Endodermal cell (in vitro differentiated cells): ENCODE measurements around the gene SNX30. TPM values are rescaled to one million over a fixed set of nuclear protein-coding genes. Genes with fewer than 3 reads are reported as not detected.
A peak's percentile ranks its signal among the peaks of the same experiment; 100 is the strongest.

Source experiments
- DNase-seq: peaks from one replicate; pipeline ENCODE4 v3.0.0-alpha.2; 2017
- H3K27ac ChIP-seq: 2 replicates; pipeline ENCODE4 v1.5.1; 2013; ENCODE audit warnings: mild to moderate bottlenecking, low read depth, low read length, moderate library complexity
- H3K27me3 ChIP-seq: 2 replicates; pipeline ENCODE4 v1.6.1; 2013; ENCODE audit warnings: mild to moderate bottlenecking, low read length, moderate library complexity; ENCODE audit not compliant: insufficient read depth, control insufficient read depth, poor library complexity, severe bottlenecking
- H3K36me3 ChIP-seq: 2 replicates; pipeline ENCODE4 v1.7.0; 2013; ENCODE audit warnings: mild to moderate bottlenecking, low read length, moderate library complexity; ENCODE audit not compliant: control insufficient read depth, insufficient read depth
- H3K4me1 ChIP-seq: one replicate; pipeline ENCODE4 v1.7.0; 2013; ENCODE audit warnings: low read length; ENCODE audit not compliant: control insufficient read depth, insufficient read depth
- H3K4me3 ChIP-seq: 2 replicates; pipeline ENCODE4 v1.5.1; 2013; ENCODE audit warnings: mild to moderate bottlenecking, low read length, moderate library complexity
- H3K9ac ChIP-seq: 2 replicates; pipeline ENCODE4 v1.6.1; 2013; ENCODE audit warnings: mild to moderate bottlenecking, low read length, moderate library complexity; ENCODE audit not compliant: poor library complexity, severe bottlenecking; ENCODE audit errors: extremely low read depth
- H3K9me3 ChIP-seq: 2 replicates; pipeline ENCODE4 v1.6.1; 2013; ENCODE audit warnings: mild to moderate bottlenecking, low read length, moderate library complexity; ENCODE audit not compliant: control insufficient read depth
- H3K27ac Mint-ChIP-seq: 2 replicates; pipeline ENCODE4 v1.8.0; 2020; ENCODE audit warnings: mixed read lengths
- H3K27me3 Mint-ChIP-seq: 2 replicates; pipeline ENCODE4 v1.8.0; 2021; ENCODE audit warnings: mild to moderate bottlenecking, mixed read lengths; ENCODE audit not compliant: insufficient read depth
- H3K36me3 Mint-ChIP-seq: 2 replicates; pipeline ENCODE4 v1.8.0; 2020; ENCODE audit warnings: low read depth, mixed read lengths
- H3K4me1 Mint-ChIP-seq: 2 replicates; pipeline ENCODE4 v1.8.0; 2020; ENCODE audit warnings: mixed read lengths
- H3K4me3 Mint-ChIP-seq: 2 replicates; pipeline ENCODE4 v1.8.0; 2020; ENCODE audit warnings: mild to moderate bottlenecking, moderate library complexity, mixed read lengths
- H3K9me3 Mint-ChIP-seq: 2 replicates; pipeline ENCODE4 v1.8.0; 2020; ENCODE audit warnings: mild to moderate bottlenecking, mixed read lengths
- CTCF ChIP-seq: fragments of 200-600 bp; sonication (generic); conservative IDR thresholded peaks from 2 replicates; pipeline ENCODE4 v1.5.0; 2021; ENCODE audit warnings: antibody characterized with exemption, mild to moderate bottlenecking
- WGBS, 2 experiments: methylation state at CpG; one replicate each; pipeline versions ENCODE4 v1.1.5 to v1.1.7; 2013; ENCODE audit warnings: missing lambda C conversion rate in 2 of 2, mixed read lengths in 1 of 2; ENCODE audit not compliant: insufficient coverage in 1 of 2, insufficient read length in 1 of 2; 5-methylcytosine and 5-hydroxymethylcytosine counted together
- total RNA-seq, 2 donors: library from RNA; stranded (reverse); fragmentation: NEBNext Ultra II Directional in 1 of 2; extraction: Animal tissue kit (Norgen Biotek cat#: 25700) in 1 of 2; gene quantifications; 2 replicates in 1 of 2; 3 replicates in 1 of 2; pipeline ENCODE4 v1.2.1, GENCODE V29; 2021

The SNX30 gene
- total RNA-seq, 2 donors from 2014 or later: 11.8 to 14.8 TPM

DNA sequence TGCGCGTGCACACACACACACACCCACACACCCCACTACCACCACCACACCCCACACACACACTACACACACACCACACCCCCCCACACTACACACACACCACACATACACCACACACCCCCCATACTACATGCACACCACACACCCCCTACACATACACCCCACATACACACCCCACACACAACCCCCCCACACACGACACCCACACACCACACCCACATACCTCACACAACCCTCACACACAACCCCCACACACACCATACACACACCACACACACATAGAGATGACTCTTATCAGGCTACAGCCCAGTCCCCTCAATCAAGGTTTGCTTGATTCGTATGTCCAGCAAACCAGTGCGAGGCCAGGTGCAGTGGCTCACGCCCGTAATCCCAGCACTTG, 114.4 kb downstream of the SNX30 start:
- H3K27me3 ChIP-seq: no peaks in the 10 kb centered on the region
- Mint-ChIP-seq H3K4me1 (peaks cover 25% of the 10 kb centered on the region), H3K36me3 (peaks cover 23% of the 10 kb centered on the region), H3K9me3 (peaks cover 11% of the 10 kb centered on the region), H3K27me3 (no peaks in the 10 kb centered on the region), H3K27ac (no peak overlapping the region), H3K4me3 (no peak overlapping the region)
- no peak overlapping the region for H3K27ac ChIP-seq
- H3K36me3 ChIP-seq: no peaks in the 10 kb centered on the region
- WGBS, 2 experiments: 93 to 100% methylated on average over 4 to 7 of the region's 7 CpGs
- no peak overlapping the region for H3K9ac ChIP-seq
- TF ChIP-seq CTCF: no peak
- no peak overlapping the region for H3K4me3 ChIP-seq
- peaks cover 17% of the 10 kb centered on the region for H3K4me1 ChIP-seq
- DNase-seq: no peak
- H3K9me3 ChIP-seq: peaks cover 10% of the 10 kb centered on the region

DNA sequence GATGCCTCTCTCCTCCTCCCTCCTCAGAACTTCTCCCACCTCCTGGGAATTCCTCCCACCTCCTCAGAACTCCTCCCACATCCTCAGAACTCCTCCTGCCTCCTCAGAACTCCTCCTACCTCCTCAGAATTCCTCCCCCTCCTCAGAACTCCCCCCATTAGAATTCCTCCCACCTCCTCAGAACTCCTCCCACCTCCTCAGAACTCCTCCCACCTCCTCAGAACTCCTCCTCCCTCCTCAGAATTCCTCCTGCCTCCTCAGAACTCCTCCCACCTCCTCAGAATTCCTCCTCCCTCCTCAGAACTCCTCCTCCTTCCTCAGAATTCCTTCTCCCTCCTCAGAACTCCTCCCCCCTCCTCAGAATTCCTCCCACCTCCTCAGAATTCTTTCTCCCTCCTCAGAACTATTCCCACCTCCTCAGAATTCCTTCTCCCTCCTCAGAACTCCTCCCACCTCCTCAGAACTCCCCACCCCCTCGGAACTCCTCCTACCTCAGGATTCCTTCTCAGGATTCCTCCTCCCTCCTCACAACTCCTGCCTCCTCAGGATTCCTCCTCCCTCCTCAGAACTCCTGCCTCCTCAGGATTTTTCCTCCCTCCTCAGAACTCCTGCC, 116.2 kb downstream of the SNX30 start:
- no peaks in the 10 kb centered on the region for H3K27me3 Mint-ChIP-seq
- Histone ChIP-seq H3K9me3 (no peaks in the 10 kb centered on the region), H3K4me1 (peaks cover 26% of the 10 kb centered on the region), H3K4me3 (no peak overlapping the region), H3K36me3 (no peaks in the 10 kb centered on the region), H3K9ac (no peak overlapping the region), H3K27ac (no peak overlapping the region), H3K27me3 (no peaks in the 10 kb centered on the region)
- H3K36me3 Mint-ChIP-seq: peaks cover 16% of the 10 kb centered on the region
- peaks cover 33% of the 10 kb centered on the region for H3K4me1 Mint-ChIP-seq
- TF ChIP-seq CTCF: no peak
- WGBS, 2 experiments: 57 to 70% methylated on average over 1 of the region's 1 CpG
- DNase-seq: peak; percentile 91
- no peak overlapping the region for H3K27ac Mint-ChIP-seq
- no peak overlapping the region for H3K4me3 Mint-ChIP-seq
- peaks cover 3% of the 10 kb centered on the region for H3K9me3 Mint-ChIP-seq

DNA sequence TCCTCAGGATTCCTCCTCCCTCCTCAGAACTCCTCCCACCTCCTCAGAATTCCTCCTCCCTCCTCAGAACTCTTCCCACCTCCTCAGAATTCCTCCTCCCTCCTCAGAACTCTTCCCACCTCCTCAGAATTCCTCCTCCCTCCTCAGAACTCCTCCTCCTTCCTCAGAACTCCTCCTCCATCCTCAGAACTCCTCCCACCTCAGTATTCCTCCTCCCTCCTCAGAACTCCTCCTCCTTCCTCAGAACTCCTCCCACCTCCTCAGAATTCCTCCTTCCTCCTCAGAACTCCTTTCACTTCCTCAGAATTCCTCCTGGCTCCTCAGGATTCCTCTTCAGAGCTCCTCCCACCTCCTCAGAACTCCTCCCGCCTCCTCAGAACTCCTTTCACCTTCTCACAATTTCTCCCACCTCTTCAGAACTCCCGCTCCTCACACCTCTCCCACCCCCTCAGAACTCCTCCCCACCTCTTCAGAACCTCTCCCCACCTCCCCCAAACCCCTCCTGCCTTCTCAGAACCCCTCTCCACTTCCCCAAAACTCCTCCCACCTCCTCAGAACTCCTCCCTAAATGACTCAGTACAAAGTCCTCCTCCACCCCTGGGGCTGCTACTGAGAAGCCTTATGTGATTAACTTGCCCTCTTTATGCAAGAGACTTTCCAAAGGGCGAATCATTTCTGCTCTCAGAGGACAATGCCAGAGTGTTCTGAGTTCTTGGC, 116.9 kb downstream of the SNX30 start:
- 0 to 58% methylated on average over 1 to 3 of the region's 3 CpGs for WGBS, 2 experiments
- Histone ChIP-seq H3K27me3 (no peaks in the 10 kb centered on the region), H3K9me3 (no peaks in the 10 kb centered on the region), H3K27ac (no peak overlapping the region), H3K4me1 (peaks cover 26% of the 10 kb centered on the region), H3K4me3 (no peak overlapping the region), H3K9ac (no peak overlapping the region), H3K36me3 (no peaks in the 10 kb centered on the region)
- H3K4me3 Mint-ChIP-seq: no peak overlapping the region
- H3K4me1 Mint-ChIP-seq: peaks cover 37% of the 10 kb centered on the region
- H3K27ac Mint-ChIP-seq: no peak overlapping the region
- no peaks in the 10 kb centered on the region for H3K27me3 Mint-ChIP-seq
- peak; percentile 80 for DNase-seq
- peaks cover 20% of the 10 kb centered on the region for H3K36me3 Mint-ChIP-seq
- H3K9me3 Mint-ChIP-seq: peaks cover 3% of the 10 kb centered on the region
- no peak for TF ChIP-seq CTCF
